CD8-positive, alpha-beta memory T cell (primary cell): ENCODE measurements around the gene GPR146. TPM values are rescaled to one million over a fixed set of nuclear protein-coding genes. Genes with fewer than 3 reads are reported as not detected.

ENCODE experiments used
- CTCF ChIA-PET: fragments of 350-600 bp; sonication (Branson Sonifier 250); formaldehyde crosslinking; loops from one replicate; lab custom pipeline; 2021; ENCODE audit warnings: antibody characterized with exemption; lab: Charles Lee
- POLR2A ChIA-PET: fragments of 350-600 bp; sonication (Branson Sonifier 250); formaldehyde crosslinking; loops from one replicate; lab custom pipeline; 2021; ENCODE audit warnings: antibody characterized with exemption; lab: Charles Lee
- DNase-seq, 5 donors: peaks; one replicate each; pipeline versions ENCODE4 v3.0.0 to v3.0.0-alpha.2; 2020 to 2022; ENCODE audit warnings: mixed read lengths in 1 of 5
- H3K27ac ChIP-seq: one replicate; pipeline ENCODE4 v1.7.0; 2013; ENCODE audit warnings: low read depth, mild to moderate bottlenecking, low read length, moderate library complexity
- H3K27me3 ChIP-seq: 2 replicates; pipeline ENCODE4 v1.7.0; 2013; ENCODE audit warnings: low read length, mild to moderate bottlenecking; ENCODE audit not compliant: insufficient read depth, poor library complexity, severe bottlenecking
- H3K36me3 ChIP-seq: 2 replicates; pipeline ENCODE4 v1.7.0; 2013; ENCODE audit warnings: mild to moderate bottlenecking, low read length, moderate library complexity; ENCODE audit not compliant: insufficient read depth
- H3K4me1 ChIP-seq: 2 replicates; pipeline ENCODE4 v1.7.0; 2013; ENCODE audit warnings: mild to moderate bottlenecking, low read length, moderate library complexity; ENCODE audit not compliant: insufficient read depth
- H3K4me3 ChIP-seq: 2 replicates; pipeline ENCODE4 v1.7.0; 2013; ENCODE audit warnings: mild to moderate bottlenecking, low read length
- H3K9me3 ChIP-seq: 2 replicates; pipeline ENCODE4 v1.7.0; 2013; ENCODE audit warnings: mild to moderate bottlenecking, low read length
- H3K27ac Mint-ChIP-seq, 8 donors: one replicate each; pipeline ENCODE4 v1.8.0; 2020 to 2021; ENCODE audit warnings: mixed read lengths in 8 of 8, mild to moderate bottlenecking in 6 of 8, inconsistent platforms in 3 of 8, moderate library complexity in 3 of 8
- H3K27me3 Mint-ChIP-seq, 2 donors: one replicate each; pipeline ENCODE4 v1.8.0; 2020 to 2021; ENCODE audit warnings: mixed read lengths in 2 of 2, mild to moderate bottlenecking in 1 of 2, moderate library complexity in 1 of 2
- H3K36me3 Mint-ChIP-seq, 3 donors: one replicate each; pipeline ENCODE4 v1.8.0; 2020 to 2021; ENCODE audit warnings: mixed read lengths in 3 of 3, inconsistent platforms in 1 of 3, mild to moderate bottlenecking in 1 of 3
- H3K4me1 Mint-ChIP-seq, 3 donors: one replicate each; pipeline ENCODE4 v1.8.0; 2020 to 2021; ENCODE audit warnings: mixed read lengths in 3 of 3, inconsistent platforms in 1 of 3, mild to moderate bottlenecking in 1 of 3
- H3K4me3 Mint-ChIP-seq, 7 donors: one replicate each; pipeline ENCODE4 v1.8.0; 2020 to 2021; ENCODE audit warnings: mixed read lengths in 7 of 7, mild to moderate bottlenecking in 6 of 7, moderate library complexity in 4 of 7, inconsistent platforms in 2 of 7
- H3K9me3 Mint-ChIP-seq, 5 donors: one replicate each; pipeline ENCODE4 v1.8.0; 2020 to 2022; ENCODE audit warnings: mixed read lengths in 5 of 5, mild to moderate bottlenecking in 3 of 5, moderate library complexity in 2 of 5, inconsistent platforms in 1 of 5
- polyA plus RNA-seq: library from polyadenylated mRNA; unstranded; fragments of 300-500 nt; fragmentation: Illumina TruSeq; gene quantifications from one replicate; pipeline ENCODE4 v1.2.3, GENCODE V29; 2021
- total RNA-seq, 2 experiments: library from RNA; stranded (reverse); gene quantifications; one replicate each; pipeline ENCODE4 v1.2.3, GENCODE V29; 2021

GPR146 gene
- total and polyA plus RNA-seq, 3 experiments from 2014 or later = 0.55 to 1.2 (median 0.70) TPM

GRCh38 chr7:1045069-1046063 is 1.0 kb downstream of the GPR146 start:
- peak overlapping the region; percentile 25 for H3K4me3 ChIP-seq
- no peaks in the 10 kb centered on the region for H3K9me3 ChIP-seq
- H3K9me3 Mint-ChIP-seq = no peaks in the 10 kb centered on the region
- no peaks in the 10 kb centered on the region for H3K27me3 Mint-ChIP-seq
- H3K27ac ChIP-seq = peak overlapping the region; percentile 33
- H3K4me3 Mint-ChIP-seq = peak overlapping the region; percentile 82 to 92 (median 87)
- H3K27me3 ChIP-seq = no peaks in the 10 kb centered on the region
- H3K4me1 Mint-ChIP-seq = peaks cover 57 to 75% (median 62%) of the 10 kb centered on the region in 3 donors
- H3K4me1 ChIP-seq = peaks cover 69% of the 10 kb centered on the region
- peak overlapping the region; percentile 36 to 90 (median 86) for H3K27ac Mint-ChIP-seq
- ChIA-PET CTCF (interaction anchor here (1.0 to 4.5 kb wide), 7 partner anchors 8 to 52 kb away, joined by 4 to 28 read pairs (median 7); no protein-coding TSS in a partner anchor), POLR2A (interaction anchor here (0.6 to 1.6 kb wide), 4 partner anchors 15 to 30 kb away, joined by 3 to 6 read pairs (median 4); no protein-coding TSS in a partner anchor)
- peaks cover 0 to 1% (median 0%) of the 10 kb centered on the region in 3 donors for H3K36me3 Mint-ChIP-seq
- no peaks in the 10 kb centered on the region for H3K36me3 ChIP-seq
- no peak for DNase-seq

- DNase-seq = peak; percentile 33 to 68 (median 45)
- H3K4me1 ChIP-seq = peaks cover 69% of the 10 kb centered on the region
- H3K9me3 ChIP-seq = no peaks in the 10 kb centered on the region
- Mint-ChIP-seq H3K27ac (peak overlapping the region in 5 of 8 donors; percentile 3 to 66 (median 42)), H3K4me1 (peaks cover 47 to 68% (median 60%) of the 10 kb centered on the region in 3 donors), H3K27me3 (no peaks in the 10 kb centered on the region), H3K4me3 (peak overlapping the region; percentile 23 to 88 (median 46)), H3K9me3 (no peaks in the 10 kb centered on the region), H3K36me3 (no peaks in the 10 kb centered on the region)
- H3K36me3 ChIP-seq = no peaks in the 10 kb centered on the region
- H3K27ac ChIP-seq = no peak overlapping the region
- peak overlapping the region; percentile 39 for H3K4me3 ChIP-seq
- CTCF ChIA-PET = interaction anchor here (1.0 to 1.3 kb wide), 2 partner anchors 19 to 54 kb away, joined by 4 to 6 read pairs; no protein-coding TSS in a partner anchor
- H3K27me3 ChIP-seq = no peaks in the 10 kb centered on the region
- POLR2A ChIA-PET = no interaction called here
These were observed 2.7 kb downstream of the GPR146 start for GRCh38 chr7:1046722-1047679.

- peaks cover 32 to 50% (median 45%) of the 10 kb centered on the region in 3 donors for H3K4me1 Mint-ChIP-seq
- Histone ChIP-seq H3K27me3 (no peaks in the 10 kb centered on the region), H3K9me3 (no peaks in the 10 kb centered on the region), H3K36me3 (no peaks in the 10 kb centered on the region), H3K4me1 (peaks cover 55% of the 10 kb centered on the region), H3K4me3 (no peak overlapping the region), H3K27ac (no peak overlapping the region)
- H3K36me3 Mint-ChIP-seq = no peaks in the 10 kb centered on the region
- POLR2A ChIA-PET = no interaction called here
- H3K9me3 Mint-ChIP-seq = no peaks in the 10 kb centered on the region
- DNase-seq = no peak
- no peak overlapping the region for H3K4me3 Mint-ChIP-seq
- H3K27ac Mint-ChIP-seq = no peak overlapping the region
- H3K27me3 Mint-ChIP-seq = no peaks in the 10 kb centered on the region
- CTCF ChIA-PET = interaction anchor here (0.6 kb wide), 1 partner anchor 56 kb away, joined by 3 read pairs; no protein-coding TSS in a partner anchor
These were observed 4.8 kb downstream of the GPR146 start for GRCh38 chr7:1049006-1049741.

GRCh38 chr7:1049801-1050200 is 5.5 kb downstream of the GPR146 start:
- H3K4me1 Mint-ChIP-seq = peaks cover 31 to 49% (median 44%) of the 10 kb centered on the region in 3 donors
- ChIA-PET POLR2A (no interaction called here), CTCF (interaction anchor here (0.6 to 4.4 kb wide), 3 partner anchors 15 to 57 kb away, joined by 3 to 17 read pairs (median 15); no protein-coding TSS in a partner anchor)
- H3K36me3 ChIP-seq = no peaks in the 10 kb centered on the region
- H3K9me3 ChIP-seq = no peaks in the 10 kb centered on the region
- H3K36me3 Mint-ChIP-seq = no peaks in the 10 kb centered on the region
- H3K9me3 Mint-ChIP-seq = no peaks in the 10 kb centered on the region
- no peak overlapping the region for H3K4me3 Mint-ChIP-seq
- H3K27me3 ChIP-seq = no peaks in the 10 kb centered on the region
- H3K27ac Mint-ChIP-seq = no peak overlapping the region
- H3K4me3 ChIP-seq = no peak overlapping the region
- no peak overlapping the region for H3K27ac ChIP-seq
- peaks cover 60% of the 10 kb centered on the region for H3K4me1 ChIP-seq
- no peaks in the 10 kb centered on the region for H3K27me3 Mint-ChIP-seq
- DNase-seq = no peak

GRCh38 chr7:1050254-1050906 is 6.0 kb downstream of the GPR146 start:
- POLR2A ChIA-PET = no interaction called here
- CTCF ChIA-PET = interaction anchor here (1.0 to 4.4 kb wide), 3 partner anchors 10 to 57 kb away, joined by 3 to 17 read pairs (median 15); no protein-coding TSS in a partner anchor

GRCh38 chr7:1050956-1051690 is 6.8 kb downstream of the GPR146 start:
- H3K27me3 ChIP-seq = no peaks in the 10 kb centered on the region
- H3K9me3 ChIP-seq = no peaks in the 10 kb centered on the region
- H3K4me3 Mint-ChIP-seq = no peak overlapping the region
- peaks cover 50% of the 10 kb centered on the region for H3K4me1 ChIP-seq
- H3K27ac ChIP-seq = no peak overlapping the region
- peak overlapping the region in 2 of 8 donors; percentile 31 to 38 for H3K27ac Mint-ChIP-seq
- H3K27me3 Mint-ChIP-seq = no peaks in the 10 kb centered on the region
- no peak for DNase-seq
- no peaks in the 10 kb centered on the region for H3K9me3 Mint-ChIP-seq
- ChIA-PET POLR2A (no interaction called here), CTCF (interaction anchor here (1.0 to 4.4 kb wide), 3 partner anchors 9 to 58 kb away, joined by 3 to 17 read pairs (median 15); no protein-coding TSS in a partner anchor)
- no peaks in the 10 kb centered on the region for H3K36me3 Mint-ChIP-seq
- no peaks in the 10 kb centered on the region for H3K36me3 ChIP-seq
- H3K4me3 ChIP-seq = no peak overlapping the region
- H3K4me1 Mint-ChIP-seq = peaks cover 18 to 40% (median 31%) of the 10 kb centered on the region in 3 donors

More at GRCh38 chr7:1050254-1050906, 6.0 kb downstream of the GPR146 start:
- Histone ChIP-seq H3K9me3 (no peaks in the 10 kb centered on the region), H3K27ac (no peak overlapping the region), H3K27me3 (no peaks in the 10 kb centered on the region), H3K36me3 (no peaks in the 10 kb centered on the region), H3K4me1 (peaks cover 56% of the 10 kb centered on the region), H3K4me3 (no peak overlapping the region)
- no peaks in the 10 kb centered on the region for H3K9me3 Mint-ChIP-seq
- no peaks in the 10 kb centered on the region for H3K36me3 Mint-ChIP-seq
- peaks cover 25 to 46% (median 38%) of the 10 kb centered on the region in 3 donors for H3K4me1 Mint-ChIP-seq
- no peak overlapping the region for H3K27ac Mint-ChIP-seq
- H3K4me3 Mint-ChIP-seq = no peak overlapping the region
- no peaks in the 10 kb centered on the region for H3K27me3 Mint-ChIP-seq
- DNase-seq = no peak
